ENCODE results near the gene GGN. TPM values are rescaled to one million over a fixed set of nuclear protein-coding genes. Genes with fewer than 3 reads are reported as not detected.
"Not testable (repeated sequence)": the region's sequence is repeated elsewhere in the genome, so short reads cannot be mapped to it uniquely, and the experiment has no call there.

Gene GGN
- polyA plus RNA-seq, 1 of the 3 experiments (the other 2 are of a cell fraction) = 0.48 TPM

DNA sequence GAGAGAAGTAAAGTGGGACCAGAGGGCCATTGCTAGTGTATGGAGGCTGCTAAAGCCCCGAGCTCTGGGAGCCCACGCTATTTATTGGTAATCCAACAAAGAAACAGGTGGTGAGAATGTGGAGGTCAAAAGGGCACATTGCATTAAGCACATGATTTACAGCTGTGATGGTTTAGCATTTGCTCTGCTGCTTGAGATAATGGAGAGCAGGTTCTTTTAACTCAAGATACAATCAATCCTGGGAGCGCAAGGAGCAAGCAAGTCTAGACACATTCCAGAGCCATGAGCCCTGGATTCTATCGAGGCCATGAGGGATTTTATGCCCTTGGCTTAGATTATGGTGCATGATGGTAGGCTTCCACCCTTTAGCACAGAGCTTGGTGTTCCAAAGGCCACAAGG lies 48.8 kb downstream of the GGN start:
- H3K79me2 ChIP-seq (ENCODE audit: insufficient read depth); H2AFZ ChIP-seq (ENCODE audit: low read depth); H3K9me3 ChIP-seq; H3K27ac ChIP-seq (ENCODE audit: low read depth in 2 of 2, low read length in 1 of 2); H3K9ac ChIP-seq; H3K36me3 ChIP-seq (replicated peaks in 1 of 2; ENCODE audit: control insufficient read depth in 1 of 2, insufficient read depth in 2 of 2, low read length in 1 of 2); H3F3A ChIP-seq (replicated peaks; ENCODE audit: insufficient read depth); H3K4me3 ChIP-seq (ENCODE audit: low read depth in 2 of 2, low read length in 1 of 2); H3K27me3 ChIP-seq (ENCODE audit: insufficient read depth); DNase-seq; H3K4me1 ChIP-seq (ENCODE audit: control insufficient read depth in 1 of 2, insufficient read depth in 2 of 2, low read depth in 1 of 2, low read length in 1 of 2); H3K4me2 ChIP-seq; H4K20me1 ChIP-seq (ENCODE audit: insufficient read depth); H3K9me2 ChIP-seq: not testable (repeated sequence)
- peak; percentile 23 for TF ChIP-seq GATA2 (CRISPR knock-in tag; IDR thresholded peaks at IDR 0.05)
- CTCF ChIA-PET = interaction anchor here (1.8 kb wide), 2 partner anchors 95 to 197 kb away, joined by 4 to 6 read pairs; no protein-coding TSS in a partner anchor
- POLR2A ChIA-PET = interaction anchor here (1.2 kb wide), 1 partner anchor 23 kb away, joined by 3 read pairs; no protein-coding TSS in a partner anchor
- 62% methylated on average over 4 of the region's 4 CpGs for WGBS (ENCODE audit: low lambda C conversion rate)

DNA sequence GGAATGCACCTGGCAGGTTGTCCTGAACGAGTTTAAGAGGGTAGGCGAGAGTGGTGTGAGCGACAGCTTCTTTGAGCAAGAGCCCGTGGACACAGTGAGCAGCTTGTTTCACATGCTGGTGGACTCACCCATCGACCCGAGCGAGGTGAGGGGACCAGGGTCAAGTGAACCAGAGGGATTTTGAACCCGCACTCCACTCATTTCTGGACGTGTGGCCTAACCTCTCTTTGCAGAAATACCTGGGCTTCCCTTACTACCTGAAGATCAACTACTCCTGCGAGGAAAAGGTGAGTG lies 50.5 kb downstream of the GGN start:
- ChIA-PET CTCF (interaction anchor here (0.9 to 1.0 kb wide), 2 partner anchors 37 to 66 kb away, joined by 3 read pairs; partner anchors contain the start of genes FAM98C and PSMD8), POLR2A (interaction anchor here (0.8 to 2.1 kb wide), 2 partner anchors 10 to 37 kb away, joined by 3 to 10 read pairs; partner anchors contain the start of gene PSMD8)
- Histone ChIP-seq H3K4me2 (peak overlapping the region; percentile 88), H3K27ac (ENCODE audit: low read depth in 2 of 2, low read length in 1 of 2) (no peak overlapping the region; a peak in 1 of 4 replicates), H3K36me3 (replicated peaks in 1 of 2; ENCODE audit: control insufficient read depth in 1 of 2, insufficient read depth in 2 of 2, low read length in 1 of 2) (no peaks in the 10 kb centered on the region), H4K20me1 (ENCODE audit: insufficient read depth) (no peaks in the 10 kb centered on the region), H3K9me2 (no peaks in the 10 kb centered on the region), H3K9ac (no peak overlapping the region), H3F3A (replicated peaks; ENCODE audit: insufficient read depth) (peaks cover 2% of the 10 kb centered on the region), H2AFZ (ENCODE audit: low read depth) (0 out of 2 replicates have a peak overlapping the region, but pooled peaks have one; percentile 59), H3K79me2 (ENCODE audit: insufficient read depth) (no peaks in the 10 kb centered on the region), H3K4me1 (ENCODE audit: control insufficient read depth in 1 of 2, insufficient read depth in 2 of 2, low read depth in 1 of 2, low read length in 1 of 2) (peaks cover 0 to 8% of the 10 kb centered on the region in 2 experiments; a peak in 1 of 4 replicates), H3K27me3 (ENCODE audit: insufficient read depth) (no peaks in the 10 kb centered on the region), H3K4me3 (ENCODE audit: low read depth in 2 of 2, low read length in 1 of 2) (peak overlapping the region; percentile 68 to 96), H3K9me3 (no peaks in the 10 kb centered on the region)
- TF ChIP-seq MEF2A (IDR thresholded peaks at IDR 0.05; ENCODE audit: borderline replicate concordance, low read depth) (no peak), NFIC (IDR thresholded peaks at IDR 0.05; ENCODE audit: borderline replicate concordance) (no peak), GATA2 (CRISPR knock-in tag; IDR thresholded peaks at IDR 0.05) (no peak), EP300 (IDR thresholded peaks at IDR 0.05; ENCODE audit: borderline replicate concordance in 1 of 2, low read depth in 1 of 2, low read length in 1 of 2) (no peak), YY1 (IDR thresholded peaks at IDR 0.05; ENCODE audit: low read depth) (no peak), ELF1 (IDR thresholded peaks at IDR 0.05) (no peak), POLR2AphosphoS5 (IDR thresholded peaks at IDR 0.05; ENCODE audit: low read depth, low read length) (no peak), SMC3 (IDR thresholded peaks at IDR 0.05; ENCODE audit: low read depth, low read length) (no peak), FOXJ3 (CRISPR knock-in tag; IDR thresholded peaks at IDR 0.05) (no peak), RCOR1 (IDR thresholded peaks at IDR 0.05; ENCODE audit: low read length) (no peak), TAF1 (IDR thresholded peaks at IDR 0.05; ENCODE audit: borderline replicate concordance, low read depth, low read length) (no peak), RXRA (IDR thresholded peaks at IDR 0.05; ENCODE audit: borderline replicate concordance, low read depth) (no peak)
- TF ChIP-seq, protein P1, sequence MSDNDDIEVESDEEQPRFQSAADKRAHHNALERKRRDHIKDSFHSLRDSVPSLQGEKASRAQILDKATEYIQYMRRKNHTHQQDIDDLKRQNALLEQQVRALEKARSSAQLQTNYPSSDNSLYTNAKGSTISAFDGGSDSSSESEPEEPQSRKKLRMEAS (IDR thresholded peaks at IDR 0.05; ENCODE audit: low read depth) = no peak
- TF ChIP-seq, protein P2, sequence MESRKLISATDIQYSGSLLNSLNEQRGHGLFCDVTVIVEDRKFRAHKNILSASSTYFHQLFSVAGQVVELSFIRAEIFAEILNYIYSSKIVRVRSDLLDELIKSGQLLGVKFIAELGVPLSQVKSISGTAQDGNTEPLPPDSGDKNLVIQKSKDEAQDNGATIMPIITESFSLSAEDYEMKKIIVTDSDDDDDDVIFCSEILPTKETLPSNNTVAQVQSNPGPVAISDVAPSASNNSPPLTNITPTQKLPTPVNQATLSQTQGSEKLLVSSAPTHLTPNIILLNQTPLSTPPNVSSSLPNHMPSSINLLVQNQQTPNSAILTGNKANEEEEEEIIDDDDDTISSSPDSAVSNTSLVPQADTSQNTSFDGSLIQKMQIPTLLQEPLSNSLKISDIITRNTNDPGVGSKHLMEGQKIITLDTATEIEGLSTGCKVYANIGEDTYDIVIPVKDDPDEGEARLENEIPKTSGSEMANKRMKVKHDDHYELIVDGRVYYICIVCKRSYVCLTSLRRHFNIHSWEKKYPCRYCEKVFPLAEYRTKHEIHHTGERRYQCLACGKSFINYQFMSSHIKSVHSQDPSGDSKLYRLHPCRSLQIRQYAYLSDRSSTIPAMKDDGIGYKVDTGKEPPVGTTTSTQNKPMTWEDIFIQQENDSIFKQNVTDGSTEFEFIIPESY (IDR thresholded peaks at IDR 0.05; ENCODE audit: borderline replicate concordance, low read depth) = no peak
- peak; percentile 27 for DNase-seq
- 64% methylated on average over 10 of the region's 10 CpGs for WGBS (ENCODE audit: low lambda C conversion rate)

Measured in SK-N-SH (cell line).